HEK293 (cell line): ENCODE data around the gene KLHDC8B.

Experiments
- CTCF ChIA-PET: fragments of 350-600 bp; formaldehyde crosslinking; extraction: SDS; loops from one replicate; lab custom pipeline; 2021; ENCODE audit warnings: antibody characterized with exemption; lab: Yijun Ruan, JAX
- POLR2A ChIA-PET: fragments of 300-600 bp; formaldehyde crosslinking; extraction: SDS; loops from one replicate; lab custom pipeline; 2020; ENCODE audit warnings: antibody characterized with exemption, inconsistent platforms; lab: Yijun Ruan, JAX
- H3K27ac ChIP-seq: fragments of 200-500 bp; sonication (Bioruptor generic); 2 replicates; pipeline ENCODE4 v1.5.1; 2014; ENCODE audit warnings: low read depth, low read length, control low read depth, inconsistent platforms; ENCODE audit errors: extremely low read depth
- H3K36me3 ChIP-seq, 2 experiments: fragments of 200-500 bp in 1 of 2; sonication (Bioruptor generic) in 1 of 2; 1 replicate in 1 of 2; 2 replicates in 1 of 2; pipeline ENCODE4 v1.5.1; 2014 to 2017; ENCODE audit warnings: inconsistent platforms in 2 of 2, low read length in 2 of 2; ENCODE audit not compliant: control insufficient read depth in 2 of 2, insufficient read depth in 1 of 2
- H3K4me1 ChIP-seq: fragments of 200-500 bp; sonication (Bioruptor generic); 2 replicates; pipeline ENCODE4 v1.5.1; 2014; ENCODE audit warnings: mild to moderate bottlenecking, low read length, inconsistent platforms; ENCODE audit not compliant: control insufficient read depth, insufficient read depth
- H3K4me3 ChIP-seq: 2 replicates; pipeline ENCODE4 v1.5.1; 2011; ENCODE audit warnings: low read depth, mild to moderate bottlenecking, control low read depth, low read length, moderate library complexity
- H3K9me3 ChIP-seq: fragments of 200-500 bp; sonication (Bioruptor generic); 2 replicates; pipeline ENCODE4 v1.5.1; 2014; ENCODE audit warnings: low read depth, low read length, inconsistent platforms; ENCODE audit not compliant: control insufficient read depth, insufficient read depth
- GLIS2 ChIP-seq: fragments of 450-650 bp; formaldehyde crosslinking; IDR thresholded peaks from 2 replicates; pipeline ENCODE4 v1.5.1; 2016; ENCODE audit warnings: missing biosample characterization, missing genetic modification characterization
- IKZF3 ChIP-seq: fragments of 450-650 bp; IDR thresholded peaks from 2 replicates; pipeline ENCODE4 v1.5.0; 2018; ENCODE audit warnings: missing biosample characterization, mild to moderate bottlenecking, missing genetic modification characterization, moderate library complexity
- KLF9 ChIP-seq: fragments of 450-650 bp; formaldehyde crosslinking; IDR thresholded peaks from 2 replicates; pipeline ENCODE4 v1.5.1; 2016; ENCODE audit warnings: missing biosample characterization, missing genetic modification characterization, low read depth
- MEIS1 ChIP-seq: sonication (generic); formaldehyde crosslinking; IDR thresholded peaks from 2 replicates; pipeline ENCODE4 v1.8.1; 2022; ENCODE audit warnings: missing genetic modification reagents, mild to moderate bottlenecking, borderline replicate concordance
- SCRT2 ChIP-seq: fragments of 450-650 bp; formaldehyde crosslinking; IDR thresholded peaks from 2 replicates; pipeline ENCODE4 v1.5.1; 2016; ENCODE audit warnings: missing biosample characterization, missing genetic modification characterization
- SP2 ChIP-seq: fragments of 450-650 bp; formaldehyde crosslinking; IDR thresholded peaks from 2 replicates; pipeline ENCODE4 v1.5.1; 2016; ENCODE audit warnings: missing biosample characterization, missing genetic modification characterization
- ZBTB20 ChIP-seq: fragments of 450-650 bp; formaldehyde crosslinking; IDR thresholded peaks from 2 replicates; pipeline ENCODE4 v1.5.1; 2016; ENCODE audit warnings: missing biosample characterization, missing genetic modification characterization
- ZBTB7A ChIP-seq: fragments of 450-650 bp; formaldehyde crosslinking; IDR thresholded peaks from 2 replicates; pipeline ENCODE4 v1.5.1; 2016; ENCODE audit warnings: low read depth, missing biosample characterization, missing genetic modification characterization
- ZFHX2 ChIP-seq: fragments of 450-650 bp; formaldehyde crosslinking; conservative IDR thresholded peaks from 2 replicates; pipeline ENCODE4 v1.5.1; 2016; ENCODE audit warnings: missing biosample characterization, missing genetic modification characterization
- ZNF169 ChIP-seq: fragments of 450-650 bp; formaldehyde crosslinking; IDR thresholded peaks from 2 replicates; pipeline ENCODE4 v1.5.1; 2016; ENCODE audit warnings: missing biosample characterization, missing genetic modification characterization
- ZNF202 ChIP-seq: fragments of 450-650 bp; formaldehyde crosslinking; IDR thresholded peaks from 2 replicates; pipeline ENCODE4 v1.5.1; 2016; ENCODE audit warnings: missing biosample characterization, missing genetic modification characterization, borderline replicate concordance
- ZNF555 ChIP-seq: fragments of 450-650 bp; formaldehyde crosslinking; conservative IDR thresholded peaks from 2 replicates; pipeline ENCODE4 v1.5.1; 2017; ENCODE audit warnings: missing biosample characterization, mild to moderate bottlenecking, missing genetic modification characterization, inconsistent platforms
- ZNF660 ChIP-seq: fragments of 450-650 bp; IDR thresholded peaks from 2 replicates; pipeline ENCODE4 v1.5.1; 2018; ENCODE audit warnings: missing biosample characterization, mild to moderate bottlenecking, missing genetic modification characterization
- ZNF664 ChIP-seq: fragments of 450-650 bp; formaldehyde crosslinking; IDR thresholded peaks from 2 replicates; pipeline ENCODE4 v1.5.1; 2016; ENCODE audit warnings: missing biosample characterization, missing genetic modification characterization
- ZNF777 ChIP-seq: fragments of 450-650 bp; formaldehyde crosslinking; IDR thresholded peaks from 2 replicates; pipeline ENCODE4 v1.5.1; 2017; ENCODE audit warnings: missing biosample characterization, missing genetic modification characterization, borderline replicate concordance
- ZNF830 ChIP-seq: fragments of 450-650 bp; IDR thresholded peaks from 2 replicates; pipeline ENCODE4 v1.5.0; 2018; ENCODE audit warnings: missing biosample characterization, missing genetic modification characterization, low read depth, mild to moderate bottlenecking, moderate library complexity
- TF ChIP-seq, protein P1 (sequence below): fragments of 450-650 bp; formaldehyde crosslinking; IDR thresholded peaks from 2 replicates; pipeline ENCODE4 v1.5.1; 2016; ENCODE audit warnings: missing biosample characterization, missing genetic modification characterization, borderline replicate concordance
- TF ChIP-seq, protein P2 (sequence below): fragments of 450-650 bp; formaldehyde crosslinking; IDR thresholded peaks from 2 replicates; pipeline ENCODE4 v1.5.1; 2016; ENCODE audit warnings: missing biosample characterization, missing genetic modification characterization
- TF ChIP-seq, protein P3 (sequence below): fragments of 450-650 bp; formaldehyde crosslinking; IDR thresholded peaks from 2 replicates; pipeline ENCODE4 v1.5.1; 2017; ENCODE audit warnings: missing biosample characterization, missing genetic modification characterization
- TF ChIP-seq, protein P4 (sequence below): fragments of 450-650 bp; formaldehyde crosslinking; IDR thresholded peaks from 2 replicates; pipeline ENCODE4 v1.5.1; 2016; ENCODE audit warnings: missing biosample characterization, missing genetic modification characterization
- TF ChIP-seq, protein P5 (sequence below): fragments of 450-650 bp; formaldehyde crosslinking; IDR thresholded peaks from 2 replicates; pipeline ENCODE4 v1.5.1; 2016; ENCODE audit warnings: missing biosample characterization, missing genetic modification characterization

The KLHDC8B gene

DNA sequence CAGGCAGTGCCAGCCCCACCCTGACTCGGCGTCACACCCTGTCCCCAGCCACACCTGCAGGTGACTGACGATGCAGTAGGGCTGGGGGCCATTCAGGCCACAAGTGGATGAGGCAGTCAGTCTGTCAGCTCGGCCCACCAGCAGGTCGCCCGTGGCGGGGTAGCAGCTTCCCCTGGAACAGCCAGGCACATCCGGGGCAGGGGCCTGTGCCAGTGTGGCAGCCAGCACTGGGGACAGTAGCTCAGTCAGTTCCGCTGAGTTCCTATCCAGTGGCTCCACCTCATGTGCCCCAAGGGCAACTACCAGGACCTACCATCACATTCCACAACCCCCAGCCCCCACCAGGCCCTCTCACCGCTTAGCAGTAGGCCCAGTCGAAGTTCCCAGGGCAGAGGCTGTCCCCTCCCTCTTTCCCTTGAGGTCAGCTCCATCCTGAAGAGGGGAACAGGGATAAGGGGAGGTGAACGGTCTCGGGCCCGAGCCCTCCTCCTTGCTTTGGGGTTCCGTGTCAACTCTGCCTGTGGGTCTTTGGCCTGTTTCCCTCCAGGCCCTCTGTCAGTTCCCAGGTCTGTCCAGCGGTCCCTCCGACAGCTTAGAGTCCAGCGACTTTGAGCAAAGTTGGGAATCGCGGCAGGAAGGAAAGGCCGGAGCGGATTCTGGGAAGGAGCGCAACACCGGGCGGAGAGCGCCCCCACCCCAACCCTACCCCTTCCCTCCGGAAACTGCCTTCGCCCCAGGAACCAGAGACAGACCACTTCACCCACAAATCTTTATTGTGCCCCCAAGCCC, 38.8 kb upstream of the KLHDC8B start, which contains the start of gene LAMB2 (continued):
- TF ChIP-seq ZNF169 (tag by site-specific recombination) (no peak), MEIS1 (CRISPR knock-in tag) (no peak)

DNA sequence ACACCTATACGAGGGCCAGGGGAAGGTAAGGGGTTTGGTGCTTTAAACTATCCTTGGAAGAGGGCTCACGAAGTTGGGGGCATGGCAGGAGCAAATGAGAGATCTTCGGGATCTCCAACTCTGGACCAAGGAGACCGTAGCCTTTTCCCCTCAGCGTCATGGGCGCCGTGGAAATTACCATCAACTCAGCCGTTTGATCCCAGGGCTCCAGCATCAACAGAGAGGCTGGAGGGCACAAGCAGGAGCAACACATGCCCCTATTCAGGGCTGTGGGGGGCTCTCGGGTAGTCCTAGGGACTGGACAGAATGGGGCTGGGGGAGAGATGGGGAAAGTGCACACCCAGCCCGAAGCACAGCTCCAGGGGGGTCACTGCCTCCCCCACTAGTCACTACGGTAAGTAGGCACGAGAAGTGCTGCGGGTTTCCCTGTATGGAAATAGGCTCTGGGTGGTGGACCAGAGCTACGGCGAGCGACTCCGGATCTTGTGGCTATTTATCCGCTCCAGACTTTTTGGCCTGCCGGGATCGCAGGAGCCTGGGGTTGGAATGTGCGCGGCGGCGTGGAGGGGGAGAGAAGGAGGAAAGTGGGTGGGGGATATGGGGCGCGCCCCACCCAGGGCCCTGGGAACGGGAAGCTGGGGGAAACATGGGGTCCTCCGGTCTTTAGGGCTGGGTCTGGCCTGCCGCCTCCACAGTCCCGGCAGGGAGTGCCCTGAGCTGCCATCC, 38.0 kb upstream of the KLHDC8B start:
- Histone ChIP-seq H3K36me3 (peaks cover 0 to 34% of the 10 kb centered on the region in 2 experiments; a peak in 1 of 3 replicates), H3K9me3 (no peaks in the 10 kb centered on the region), H3K27ac (peak overlapping the region; percentile 44; the same call in 1 of the 2 replicates), H3K4me3 (peak overlapping the region; percentile 71), H3K4me1 (no peaks in the 10 kb centered on the region; the same call in 1 of the 2 replicates)
- ChIA-PET CTCF (interaction anchor here (0.5 to 0.7 kb wide), 3 partner anchors 15 to 1433 kb away, joined by 3 to 5 read pairs (median 4); no protein-coding TSS in a partner anchor), POLR2A (interaction anchor here (0.7 to 3.4 kb wide), 8 partner anchors 12 to 336 kb away, joined by 3 to 31 read pairs (median 8); partner anchors contain the start of genes DAG1, IMPDH2, NDUFAF3 and QRICH1)
- TF ChIP-seq, protein P1, sequence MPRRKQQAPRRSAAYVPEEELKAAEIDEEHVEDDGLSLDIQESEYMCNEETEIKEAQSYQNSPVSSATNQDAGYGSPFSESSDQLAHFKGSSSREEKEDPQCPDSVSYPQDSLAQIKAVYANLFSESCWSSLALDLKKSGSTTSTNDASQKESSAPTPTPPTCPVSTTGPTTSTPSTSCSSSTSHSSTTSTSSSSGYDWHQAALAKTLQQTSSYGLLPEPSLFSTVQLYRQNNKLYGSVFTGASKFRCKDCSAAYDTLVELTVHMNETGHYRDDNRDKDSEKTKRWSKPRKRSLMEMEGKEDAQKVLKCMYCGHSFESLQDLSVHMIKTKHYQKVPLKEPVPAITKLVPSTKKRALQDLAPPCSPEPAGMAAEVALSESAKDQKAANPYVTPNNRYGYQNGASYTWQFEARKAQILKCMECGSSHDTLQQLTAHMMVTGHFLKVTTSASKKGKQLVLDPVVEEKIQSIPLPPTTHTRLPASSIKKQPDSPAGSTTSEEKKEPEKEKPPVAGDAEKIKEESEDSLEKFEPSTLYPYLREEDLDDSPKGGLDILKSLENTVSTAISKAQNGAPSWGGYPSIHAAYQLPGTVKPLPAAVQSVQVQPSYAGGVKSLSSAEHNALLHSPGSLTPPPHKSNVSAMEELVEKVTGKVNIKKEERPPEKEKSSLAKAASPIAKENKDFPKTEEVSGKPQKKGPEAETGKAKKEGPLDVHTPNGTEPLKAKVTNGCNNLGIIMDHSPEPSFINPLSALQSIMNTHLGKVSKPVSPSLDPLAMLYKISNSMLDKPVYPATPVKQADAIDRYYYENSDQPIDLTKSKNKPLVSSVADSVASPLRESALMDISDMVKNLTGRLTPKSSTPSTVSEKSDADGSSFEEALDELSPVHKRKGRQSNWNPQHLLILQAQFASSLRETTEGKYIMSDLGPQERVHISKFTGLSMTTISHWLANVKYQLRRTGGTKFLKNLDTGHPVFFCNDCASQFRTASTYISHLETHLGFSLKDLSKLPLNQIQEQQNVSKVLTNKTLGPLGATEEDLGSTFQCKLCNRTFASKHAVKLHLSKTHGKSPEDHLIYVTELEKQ (tag by site-specific recombination), result no peak
- TF ChIP-seq, protein P2, sequence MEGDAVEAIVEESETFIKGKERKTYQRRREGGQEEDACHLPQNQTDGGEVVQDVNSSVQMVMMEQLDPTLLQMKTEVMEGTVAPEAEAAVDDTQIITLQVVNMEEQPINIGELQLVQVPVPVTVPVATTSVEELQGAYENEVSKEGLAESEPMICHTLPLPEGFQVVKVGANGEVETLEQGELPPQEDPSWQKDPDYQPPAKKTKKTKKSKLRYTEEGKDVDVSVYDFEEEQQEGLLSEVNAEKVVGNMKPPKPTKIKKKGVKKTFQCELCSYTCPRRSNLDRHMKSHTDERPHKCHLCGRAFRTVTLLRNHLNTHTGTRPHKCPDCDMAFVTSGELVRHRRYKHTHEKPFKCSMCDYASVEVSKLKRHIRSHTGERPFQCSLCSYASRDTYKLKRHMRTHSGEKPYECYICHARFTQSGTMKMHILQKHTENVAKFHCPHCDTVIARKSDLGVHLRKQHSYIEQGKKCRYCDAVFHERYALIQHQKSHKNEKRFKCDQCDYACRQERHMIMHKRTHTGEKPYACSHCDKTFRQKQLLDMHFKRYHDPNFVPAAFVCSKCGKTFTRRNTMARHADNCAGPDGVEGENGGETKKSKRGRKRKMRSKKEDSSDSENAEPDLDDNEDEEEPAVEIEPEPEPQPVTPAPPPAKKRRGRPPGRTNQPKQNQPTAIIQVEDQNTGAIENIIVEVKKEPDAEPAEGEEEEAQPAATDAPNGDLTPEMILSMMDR (tag by site-specific recombination), result 0 out of 2 replicates have a peak, but pooled peaks have one; percentile 7
- TF ChIP-seq, protein P3, sequence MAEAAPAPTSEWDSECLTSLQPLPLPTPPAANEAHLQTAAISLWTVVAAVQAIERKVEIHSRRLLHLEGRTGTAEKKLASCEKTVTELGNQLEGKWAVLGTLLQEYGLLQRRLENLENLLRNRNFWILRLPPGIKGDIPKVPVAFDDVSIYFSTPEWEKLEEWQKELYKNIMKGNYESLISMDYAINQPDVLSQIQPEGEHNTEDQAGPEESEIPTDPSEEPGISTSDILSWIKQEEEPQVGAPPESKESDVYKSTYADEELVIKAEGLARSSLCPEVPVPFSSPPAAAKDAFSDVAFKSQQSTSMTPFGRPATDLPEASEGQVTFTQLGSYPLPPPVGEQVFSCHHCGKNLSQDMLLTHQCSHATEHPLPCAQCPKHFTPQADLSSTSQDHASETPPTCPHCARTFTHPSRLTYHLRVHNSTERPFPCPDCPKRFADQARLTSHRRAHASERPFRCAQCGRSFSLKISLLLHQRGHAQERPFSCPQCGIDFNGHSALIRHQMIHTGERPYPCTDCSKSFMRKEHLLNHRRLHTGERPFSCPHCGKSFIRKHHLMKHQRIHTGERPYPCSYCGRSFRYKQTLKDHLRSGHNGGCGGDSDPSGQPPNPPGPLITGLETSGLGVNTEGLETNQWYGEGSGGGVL (tag by site-specific recombination), result peak; percentile 96
- TF ChIP-seq, protein P4, sequence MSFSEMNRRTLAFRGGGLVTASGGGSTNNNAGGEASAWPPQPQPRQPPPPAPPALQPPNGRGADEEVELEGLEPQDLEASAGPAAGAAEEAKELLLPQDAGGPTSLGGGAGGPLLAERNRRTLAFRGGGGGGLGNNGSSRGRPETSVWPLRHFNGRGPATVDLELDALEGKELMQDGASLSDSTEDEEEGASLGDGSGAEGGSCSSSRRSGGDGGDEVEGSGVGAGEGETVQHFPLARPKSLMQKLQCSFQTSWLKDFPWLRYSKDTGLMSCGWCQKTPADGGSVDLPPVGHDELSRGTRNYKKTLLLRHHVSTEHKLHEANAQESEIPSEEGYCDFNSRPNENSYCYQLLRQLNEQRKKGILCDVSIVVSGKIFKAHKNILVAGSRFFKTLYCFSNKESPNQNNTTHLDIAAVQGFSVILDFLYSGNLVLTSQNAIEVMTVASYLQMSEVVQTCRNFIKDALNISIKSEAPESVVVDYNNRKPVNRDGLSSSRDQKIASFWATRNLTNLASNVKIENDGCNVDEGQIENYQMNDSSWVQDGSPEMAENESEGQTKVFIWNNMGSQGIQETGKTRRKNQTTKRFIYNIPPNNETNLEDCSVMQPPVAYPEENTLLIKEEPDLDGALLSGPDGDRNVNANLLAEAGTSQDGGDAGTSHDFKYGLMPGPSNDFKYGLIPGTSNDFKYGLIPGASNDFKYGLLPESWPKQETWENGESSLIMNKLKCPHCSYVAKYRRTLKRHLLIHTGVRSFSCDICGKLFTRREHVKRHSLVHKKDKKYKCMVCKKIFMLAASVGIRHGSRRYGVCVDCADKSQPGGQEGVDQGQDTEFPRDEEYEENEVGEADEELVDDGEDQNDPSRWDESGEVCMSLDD, result peak; percentile 64; the same call in 1 of the 2 replicates
- TF ChIP-seq ZFHX2 (tag by site-specific recombination) (peak; percentile 81), GLIS2 (peak; percentile 83), KLF9 (tag by site-specific recombination) (peak; percentile 56; the same call in 1 of the 2 replicates), ZNF555 (tag by site-specific recombination) (no peak), ZNF830 (tag by site-specific recombination) (no peak), ZNF664 (tag by site-specific recombination) (no peak), IKZF3 (peak; percentile 98), SCRT2 (peak; percentile 24; the same call in 1 of the 2 replicates), ZNF660 (tag by site-specific recombination) (peak; percentile 58; the same call in 1 of the 2 replicates), ZNF777 (0 out of 2 replicates have a peak, but pooled peaks have one; percentile 14), SP2 (tag by site-specific recombination) (peak; percentile 45), ZBTB7A (tag by site-specific recombination) (0 out of 2 replicates have a peak, but pooled peaks have one; percentile 29), ZBTB20 (peak; percentile 68; the same call in 1 of the 2 replicates), ZNF202 (tag by site-specific recombination) (no peak)
- TF ChIP-seq, protein P5, sequence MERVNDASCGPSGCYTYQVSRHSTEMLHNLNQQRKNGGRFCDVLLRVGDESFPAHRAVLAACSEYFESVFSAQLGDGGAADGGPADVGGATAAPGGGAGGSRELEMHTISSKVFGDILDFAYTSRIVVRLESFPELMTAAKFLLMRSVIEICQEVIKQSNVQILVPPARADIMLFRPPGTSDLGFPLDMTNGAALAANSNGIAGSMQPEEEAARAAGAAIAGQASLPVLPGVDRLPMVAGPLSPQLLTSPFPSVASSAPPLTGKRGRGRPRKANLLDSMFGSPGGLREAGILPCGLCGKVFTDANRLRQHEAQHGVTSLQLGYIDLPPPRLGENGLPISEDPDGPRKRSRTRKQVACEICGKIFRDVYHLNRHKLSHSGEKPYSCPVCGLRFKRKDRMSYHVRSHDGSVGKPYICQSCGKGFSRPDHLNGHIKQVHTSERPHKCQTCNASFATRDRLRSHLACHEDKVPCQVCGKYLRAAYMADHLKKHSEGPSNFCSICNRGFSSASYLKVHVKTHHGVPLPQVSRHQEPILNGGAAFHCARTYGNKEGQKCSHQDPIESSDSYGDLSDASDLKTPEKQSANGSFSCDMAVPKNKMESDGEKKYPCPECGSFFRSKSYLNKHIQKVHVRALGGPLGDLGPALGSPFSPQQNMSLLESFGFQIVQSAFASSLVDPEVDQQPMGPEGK (tag by site-specific recombination), result peak; percentile 89
